Muscle layer of colon (tissue), 2 donors: ENCODE measurements around the gene SPRR1A.

Experiments used
- H3K27ac ChIP-seq: one replicate; pipeline ENCODE4 v1.7.0; 2013; ENCODE audit warnings: low read depth, mild to moderate bottlenecking, low read length, moderate library complexity
- H3K27me3 ChIP-seq, 2 donors: one replicate each; pipeline ENCODE4 v1.7.0; 2013; ENCODE audit warnings: low read length in 2 of 2, mild to moderate bottlenecking in 2 of 2; ENCODE audit not compliant: insufficient read depth in 2 of 2, control insufficient read depth in 1 of 2
- H3K36me3 ChIP-seq: one replicate; pipeline ENCODE4 v1.7.0; 2013; ENCODE audit warnings: mild to moderate bottlenecking, low read length; ENCODE audit not compliant: insufficient read depth
- H3K4me1 ChIP-seq: one replicate; pipeline ENCODE4 v1.7.0; 2013; ENCODE audit warnings: mild to moderate bottlenecking, low read length; ENCODE audit not compliant: insufficient read depth
- H3K4me3 ChIP-seq, 2 donors: one replicate each; pipeline ENCODE4 v1.7.0; 2013; ENCODE audit warnings: low read length in 2 of 2, low read depth in 1 of 2, mild to moderate bottlenecking in 1 of 2, moderate library complexity in 1 of 2
- H3K9ac ChIP-seq: one replicate; pipeline ENCODE4 v1.7.0; 2013; ENCODE audit warnings: low read length
- H3K9me3 ChIP-seq: one replicate; pipeline ENCODE4 v1.7.0; 2013; ENCODE audit warnings: mild to moderate bottlenecking, low read length
- donor health status: abdominal sarcoma.
- donor health status: Adenocarcinoma of cecum.

Gene SPRR1A

GRCh38 chr1:153032677-153033308 is 48.9 kb downstream of the SPRR1A start:
- Histone ChIP-seq H3K9me3 (no peaks in the 10 kb centered on the region), H3K4me3 (no peak overlapping the region), H3K36me3 (no peaks in the 10 kb centered on the region), H3K27me3 (no peaks in the 10 kb centered on the region), H3K4me1 (no peaks in the 10 kb centered on the region), H3K9ac (no peak overlapping the region), H3K27ac (no peak overlapping the region)

DNA sequence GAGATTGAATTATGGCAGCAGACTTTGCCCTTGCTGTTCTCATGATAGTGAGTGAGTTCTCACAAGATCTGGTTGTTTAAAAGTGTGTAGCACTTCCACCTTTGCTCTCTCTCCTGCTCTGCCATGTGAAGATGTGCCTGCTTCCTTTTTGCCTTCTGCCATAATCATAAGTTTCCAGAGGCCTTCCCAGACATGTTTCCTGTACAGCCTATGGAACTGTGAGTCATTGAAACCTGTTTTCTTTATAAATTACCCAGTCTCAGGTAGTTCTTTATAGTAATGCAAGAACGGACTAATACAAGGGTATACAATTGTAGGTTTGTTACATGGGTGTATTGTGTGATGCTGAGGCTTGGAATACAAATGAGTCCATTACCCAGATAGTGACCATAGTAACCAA is 51.3 kb downstream of the SPRR1A start:
- H3K9me3 ChIP-seq = no peaks in the 10 kb centered on the region
- H3K36me3 ChIP-seq = no peaks in the 10 kb centered on the region

More for the DNA sequence above, 51.3 kb downstream of the SPRR1A start:
- H3K9ac ChIP-seq = no peak overlapping the region
- H3K27me3 ChIP-seq = no peaks in the 10 kb centered on the region
- H3K27ac ChIP-seq = no peak overlapping the region
- no peaks in the 10 kb centered on the region for H3K4me1 ChIP-seq
- no peak overlapping the region for H3K4me3 ChIP-seq
